ENCODE measurements around the gene TULP3.

TULP3 gene

DNA sequence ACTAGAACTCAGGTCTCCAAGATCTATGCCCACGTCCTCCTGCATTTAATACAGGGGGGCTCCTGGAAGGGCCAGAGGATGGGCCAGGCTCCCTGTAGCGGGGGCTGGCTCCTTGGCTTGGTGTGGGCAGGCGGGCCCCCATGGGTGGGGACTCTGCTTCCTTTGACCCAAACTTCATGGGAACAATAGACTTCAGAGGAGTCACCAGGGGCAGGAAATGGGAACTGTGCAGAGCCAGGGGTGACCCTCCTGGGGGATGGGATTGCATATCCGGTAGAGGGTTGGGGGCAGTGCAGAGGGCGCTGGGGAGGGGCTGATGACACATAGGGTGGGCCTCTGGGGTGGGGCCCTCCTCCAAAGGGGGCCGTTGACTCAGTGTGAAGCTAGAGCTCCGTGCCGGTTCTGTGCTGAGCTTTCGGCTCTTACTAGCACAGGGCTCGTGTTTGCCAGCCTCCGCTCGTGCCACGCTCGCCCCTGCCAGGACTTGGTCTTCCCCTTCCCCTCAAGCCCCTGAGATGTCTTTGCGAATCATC, 73.1 kb downstream of the TULP3 start:
- no peak for DNase-seq

- no peak for DNase-seq
Observed at GRCh38 chr12:2967651-2968050, 77.0 kb downstream of the TULP3 start.

GRCh38 chr12:2970744-2971143, 80.1 kb downstream of the TULP3 start:
- no peak for DNase-seq

GRCh38 chr12:2973566-2973965, 82.9 kb downstream of the TULP3 start:
- DNase-seq = no peak

- peak in 1 of 56 donors; percentile 8 for DNase-seq
Observed at GRCh38 chr12:2974560-2974971, 83.9 kb downstream of the TULP3 start.

GRCh38 chr12:2976581-2976996, 85.9 kb downstream of the TULP3 start:
- no peak for DNase-seq

DNA sequence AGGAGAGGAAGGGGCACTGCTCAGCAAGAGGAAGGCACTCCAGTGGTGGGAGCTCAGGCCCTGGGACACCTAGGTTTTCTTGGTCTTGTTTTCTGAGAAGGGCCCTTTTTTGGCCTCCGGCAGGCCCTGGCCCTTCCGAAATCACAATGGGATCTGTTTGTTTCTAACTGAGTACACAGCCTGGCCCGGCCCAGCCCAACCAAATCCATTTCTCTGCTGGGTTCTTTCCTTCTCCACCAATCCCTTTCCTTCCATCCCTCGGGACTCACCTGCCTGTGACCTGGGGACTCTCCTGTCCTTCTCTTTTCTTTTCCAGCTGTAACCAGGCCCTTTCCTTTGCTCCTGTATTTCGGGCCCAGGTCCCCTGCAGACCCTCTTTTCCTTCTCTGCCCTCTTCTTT, 87.1 kb downstream of the TULP3 start:
- DNase-seq = no peak

GRCh38 chr12:2979806-2980205, 89.1 kb downstream of the TULP3 start:
- DNase-seq = no peak

DNA sequence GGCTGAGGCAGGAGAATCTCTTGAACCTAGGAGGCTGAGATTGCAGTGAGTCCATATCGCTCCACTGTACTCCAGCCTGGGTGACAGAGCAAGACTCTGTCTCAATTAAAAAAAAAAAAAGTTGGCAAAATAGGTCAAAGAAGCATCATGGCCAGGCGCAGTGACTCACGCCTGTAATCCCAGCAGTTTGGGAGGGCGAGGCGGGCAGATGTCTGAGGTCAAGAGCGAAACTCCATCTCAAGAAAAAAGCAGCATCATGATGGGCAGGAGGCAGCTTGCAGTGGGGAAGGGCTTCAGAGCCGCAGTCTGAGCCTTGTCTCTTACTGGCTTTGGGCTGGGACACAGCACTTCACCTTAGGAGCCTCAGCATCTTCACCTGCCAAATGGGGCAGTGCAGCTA, 89.9 kb downstream of the TULP3 start:
- DNase-seq = no peak

GRCh38 chr12:2982361-2982760, 91.7 kb downstream of the TULP3 start:
- no peak for DNase-seq

GRCh38 chr12:2984249-2984648, 93.6 kb downstream of the TULP3 start:
- no peak for DNase-seq

DNA sequence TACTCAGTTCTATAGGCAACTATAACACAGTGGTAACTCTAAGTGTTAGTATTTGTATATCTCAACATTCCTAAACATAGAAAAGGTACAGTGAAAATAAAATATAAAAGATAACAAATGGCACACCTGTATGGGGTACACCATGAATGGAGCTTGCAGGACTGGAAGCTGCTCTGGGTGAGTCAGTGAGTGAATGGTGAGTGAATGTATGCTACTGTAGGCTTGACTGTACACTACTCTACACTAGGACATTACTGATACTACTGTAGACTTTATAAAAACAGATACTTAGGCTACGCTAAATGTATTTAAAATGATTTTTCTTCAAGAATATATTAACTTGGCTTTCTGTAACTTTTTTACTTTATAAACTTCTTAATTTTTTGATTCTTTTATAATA, 94.0 kb downstream of the TULP3 start:
- DNase-seq = no peak

DNA sequence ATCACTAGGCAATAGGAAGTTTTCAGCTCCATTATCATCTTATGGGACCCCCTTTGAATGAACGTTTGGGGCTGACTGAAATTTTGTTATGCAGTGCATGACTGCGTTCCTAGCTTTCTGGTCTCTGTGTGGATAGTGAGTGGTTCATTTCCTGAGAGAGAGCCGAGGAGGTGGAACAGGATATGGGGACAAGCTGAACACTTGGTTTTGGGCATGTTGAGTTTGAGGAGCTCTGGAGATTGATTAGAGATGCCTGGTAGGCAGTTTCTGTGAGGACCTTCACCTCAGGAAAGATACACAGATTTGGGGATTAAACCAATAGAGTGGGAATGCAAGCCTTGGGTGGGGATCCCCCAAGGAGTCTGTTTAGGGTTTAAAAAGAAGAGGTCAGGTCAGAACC, 96.2 kb downstream of the TULP3 start:
- no peak for DNase-seq

GRCh38 chr12:2988494-2988893, 97.8 kb downstream of the TULP3 start:
- DNase-seq = no peak

Data from nucleus accumbens (tissue), 56 donors.